GM12874 (cell line): Measurements from ENCODE around the gene F8.

Experiments
- CTCF ChIP-seq: IDR thresholded peaks from 2 replicates; pipeline ENCODE4 v1.5.1; 2011; ENCODE audit warnings: low read depth, mild to moderate bottlenecking, control low read depth, low read length, moderate library complexity; ENCODE audit not compliant: insufficient read depth

F8 gene

GRCh38 chrX:155052738-155053498 lies 30.4 kb upstream of the F8 start:
- TF ChIP-seq CTCF: no peak

GRCh38 chrX:155048977-155049619 lies 26.6 kb upstream of the F8 start:
- peak; percentile 53 for TF ChIP-seq CTCF

- TF ChIP-seq CTCF: no peak
Measured at GRCh38 chrX:155046811-155047528, 24.4 kb upstream of the F8 start.

GRCh38 chrX:155046129-155046810 lies 23.7 kb upstream of the F8 start:
- no peak for TF ChIP-seq CTCF

- TF ChIP-seq CTCF: no peak
Measured at GRCh38 chrX:155035688-155036087, 13.2 kb upstream of the F8 start.

GRCh38 chrX:155031657-155032056 lies 9.1 kb upstream of the F8 start:
- no peak for TF ChIP-seq CTCF

- no peak for TF ChIP-seq CTCF
Measured at GRCh38 chrX:155028877-155029291, 6.4 kb upstream of the F8 start.
